Measurements from ENCODE around the gene ESM1. TPM values are rescaled to one million over a fixed set of nuclear protein-coding genes. Genes with fewer than 3 reads are reported as not detected.

The ESM1 gene
- 1.2 and 6.6 TPM in 2 replicates for total RNA-seq

GRCh38 chr5:54985301-54986268 lies at the start of gene ESM1:
ESM1 (minus strand) TSS chr5:54985593; CDS start chr5:54985517, 76 bp downstream.

Other genes with a start within 250 kb of the ESM1 start
- gene GZMK, start 38.7 kb upstream of the ESM1 start, total RNA-seq: not detected in 2 replicates
- gene GZMA, start 117.1 kb upstream of the ESM1 start, total RNA-seq: not detected in 2 replicates
- gene GPX8, start 174.6 kb upstream of the ESM1 start, total RNA-seq: 149 and 187 TPM in 2 replicates
- not detected in 2 replicates for gene CDC20B, start 187.6 kb upstream of the ESM1 start, total RNA-seq
- not detected in 2 replicates for gene MCIDAS, start 241.7 kb upstream of the ESM1 start, total RNA-seq
- not detected in 2 replicates for gene CCNO, start 248.0 kb upstream of the ESM1 start, total RNA-seq

All from myometrial cell (primary cell).